Measurements from ENCODE around the gene NAV2.
"Not testable (repeated sequence)": the region's sequence is repeated elsewhere in the genome, so short reads cannot be mapped to it uniquely, and the experiment has no call there.

The NAV2 gene

GRCh38 chr11:20078846-20079245 is 366.2 kb downstream of the NAV2 start:
- no peak for DNase-seq

- no peak for DNase-seq
Observed at GRCh38 chr11:20080032-20080685, 367.5 kb downstream of the NAV2 start.

GRCh38 chr11:20081336-20081735 is 368.7 kb downstream of the NAV2 start:
- DNase-seq: no peak

- DNase-seq: not testable (repeated sequence)
Observed at GRCh38 chr11:20083877-20084276, 371.2 kb downstream of the NAV2 start.

- no peak for DNase-seq
Observed at GRCh38 chr11:20084921-20085814, 372.5 kb downstream of the NAV2 start.

- no peak for DNase-seq
Observed at GRCh38 chr11:20085918-20086317, 373.3 kb downstream of the NAV2 start.

GRCh38 chr11:20087118-20087521 is 374.5 kb downstream of the NAV2 start:
- DNase-seq: no peak

GRCh38 chr11:20088397-20089225 is 376.0 kb downstream of the NAV2 start:
- DNase-seq: no peak

GRCh38 chr11:20089367-20089766 is 376.7 kb downstream of the NAV2 start:
- no peak for DNase-seq

- no peak for DNase-seq
Observed at GRCh38 chr11:20089796-20090653, 377.4 kb downstream of the NAV2 start.

- no peak for DNase-seq
Observed at GRCh38 chr11:20090654-20091374, 378.2 kb downstream of the NAV2 start.

- DNase-seq: no peak
Observed at GRCh38 chr11:20093775-20094174, 381.1 kb downstream of the NAV2 start.

- no peak for DNase-seq
Observed at GRCh38 chr11:20095189-20095588, 382.6 kb downstream of the NAV2 start.

- DNase-seq: no peak
Observed at GRCh38 chr11:20097319-20098221, 384.9 kb downstream of the NAV2 start.

GRCh38 chr11:20099527-20099926 is 386.9 kb downstream of the NAV2 start:
- no peak for DNase-seq

- DNase-seq: no peak
Observed at GRCh38 chr11:20102397-20102796, 389.8 kb downstream of the NAV2 start.

- DNase-seq: no peak
Observed at GRCh38 chr11:20103281-20103680, 390.6 kb downstream of the NAV2 start.

- DNase-seq: no peak
Observed at GRCh38 chr11:20105427-20105826, 392.8 kb downstream of the NAV2 start.

GRCh38 chr11:20109731-20110445 is 397.3 kb downstream of the NAV2 start:
- DNase-seq: no peak

Measured in CD4-positive, alpha-beta T cell treated with Interleukin-4 for 1 hour (primary cell).